Keratinocyte (primary cell): ENCODE results near the gene LRRN2. TPM values are rescaled to one million over a fixed set of nuclear protein-coding genes. Genes with fewer than 3 reads are reported as not detected.

Experiments used
- DNase-seq: peaks from one replicate; pipeline ENCODE4 v3.0.0-alpha.2; 2011; ENCODE audit warnings: low read depth, missing footprints, low spot score
- FAIRE-seq: peaks from 2 replicates; lab custom pipeline; 2011; peaks lifted over from hg19 to GRCh38; lab: Jason Lieb, UNC
- H2AFZ ChIP-seq: 2 replicates; pipeline ENCODE4 v1.6.0; 2012; ENCODE audit warnings: low read length, control low read depth, inconsistent platforms; ENCODE audit not compliant: control insufficient read depth
- H3K27ac ChIP-seq: 2 replicates; pipeline ENCODE4 v1.5.1; 2011; ENCODE audit warnings: low read length; ENCODE audit not compliant: control insufficient read depth, insufficient read depth
- H3K27me3 ChIP-seq: 3 replicates; pipeline ENCODE4 v1.6.0; 2011; ENCODE audit warnings: low read length; ENCODE audit not compliant: control insufficient read depth, insufficient read depth; ENCODE audit errors: extremely low read depth
- H3K36me3 ChIP-seq, 2 experiments: 2 replicates in 1 of 2; 3 replicates in 1 of 2; pipeline ENCODE4 v1.5.1; 2011; ENCODE audit warnings: low read length in 2 of 2, mild to moderate bottlenecking in 1 of 2; ENCODE audit not compliant: control insufficient read depth in 2 of 2, insufficient read depth in 2 of 2; ENCODE audit errors: extremely low read depth in 1 of 2
- H3K4me1 ChIP-seq: 3 replicates; pipeline ENCODE4 v1.5.1; 2011; ENCODE audit warnings: low read length; ENCODE audit not compliant: control insufficient read depth, insufficient read depth; ENCODE audit errors: extremely low read depth
- H3K4me2 ChIP-seq: 3 replicates; pipeline ENCODE4 v1.6.0; 2011; ENCODE audit warnings: low read depth, low read length; ENCODE audit not compliant: control insufficient read depth, insufficient read depth; ENCODE audit errors: extremely low read depth
- H3K4me3 ChIP-seq, 3 experiments: fragments of 200-600 bp in 1 of 3; sonication (generic) in 1 of 3; 2 replicates in 2 of 3; 3 replicates in 1 of 3; pipeline ENCODE4 v1.5.1; 2011 to 2016; ENCODE audit warnings: low read length in 3 of 3, mild to moderate bottlenecking in 3 of 3, control low read depth in 2 of 3, inconsistent platforms in 1 of 3, low read depth in 1 of 3, mixed read lengths in 1 of 3, mixed run types in 1 of 3, moderate library complexity in 1 of 3; ENCODE audit not compliant: control insufficient read depth in 2 of 3, insufficient read depth in 2 of 3; ENCODE audit errors: extremely low read depth in 1 of 3
- H3K79me2 ChIP-seq: 2 replicates; pipeline ENCODE4 v1.6.0; 2012; ENCODE audit warnings: low read length; ENCODE audit not compliant: control insufficient read depth, insufficient read depth
- H3K9ac ChIP-seq: 3 replicates; pipeline ENCODE4 v1.6.0; 2011; ENCODE audit warnings: low read length; ENCODE audit not compliant: control insufficient read depth, insufficient read depth; ENCODE audit errors: extremely low read depth
- H3K9me1 ChIP-seq: 3 replicates; pipeline ENCODE4 v1.6.0; 2011; ENCODE audit warnings: low read length; ENCODE audit not compliant: control insufficient read depth, insufficient read depth; ENCODE audit errors: extremely low read depth
- H3K9me3 ChIP-seq: 2 replicates; pipeline ENCODE4 v1.5.1; 2012; ENCODE audit warnings: low read depth, low read length; ENCODE audit not compliant: control insufficient read depth
- H4K20me1 ChIP-seq: 3 replicates; pipeline ENCODE4 v1.6.0; 2011; ENCODE audit warnings: low read length; ENCODE audit not compliant: control insufficient read depth, insufficient read depth; ENCODE audit errors: extremely low read depth
- CTCF ChIP-seq, 3 experiments: IDR thresholded peaks in 1 of 3; conservative IDR thresholded peaks in 1 of 3; optimal IDR thresholded peaks in 1 of 3; 2 replicates in 2 of 3; 3 replicates in 1 of 3; pipeline versions ENCODE3 to v1.5.1; 2011; ENCODE audit warnings: low read length in 3 of 3, mild to moderate bottlenecking in 3 of 3, moderate library complexity in 2 of 3, control low read depth in 1 of 3, inconsistent platforms in 1 of 3; ENCODE audit not compliant: insufficient read depth in 2 of 3; ENCODE audit errors: extremely low read depth in 1 of 3
- EZH2 ChIP-seq: IDR thresholded peaks from one replicate; pipeline ENCODE4 v1.6.1; 2012; ENCODE audit warnings: inconsistent platforms, mild to moderate bottlenecking, low read length, moderate library complexity
- dilution Hi-C: fragments of 300-500 bp; cut with MboI; formaldehyde crosslinking; loops from one replicate; pipeline ENCODE4 v1.7.0; 2020; ENCODE audit warnings: low sequenced_read_pairs; ENCODE audit not compliant: extremely low pct_ligation_motif_present
- polyA plus RNA-seq, 5 experiments: library from polyadenylated mRNA; depleted of rRNA in 3 of 5; stranded (reverse) in 3 of 5; stranded (forward) in 1 of 5; unstranded in 1 of 5; fragments of >200 nt; gene quantifications; 1 replicate in 1 of 5; 2 replicates in 3 of 5; 3 replicates in 1 of 5; pipeline versions ENCODE4 v1.2.1 to v1.2.3, GENCODE V29; 2011 to 2012; ENCODE audit warnings: missing spikeins in 2 of 5, low read depth in 1 of 5, low replicate concordance in 1 of 5

The LRRN2 gene
- polyA plus RNA-seq, 1 donor (not counting 4 experiments of a cell fraction or from before 2014, with no cell fraction given) = not detected

- DNase-seq = no peak
- Histone ChIP-seq H3K79me2 (no peaks in the 10 kb centered on the region), H3K4me1 (no peaks in the 10 kb centered on the region), H3K9ac (no peak overlapping the region), H3K27me3 (peaks cover 45% of the 10 kb centered on the region), H3K36me3 (no peaks in the 10 kb centered on the region), H2AFZ (no peak overlapping the region), H4K20me1 (no peaks in the 10 kb centered on the region), H3K9me3 (no peaks in the 10 kb centered on the region), H3K27ac (no peak overlapping the region), H3K9me1 (no peaks in the 10 kb centered on the region), H3K4me2 (no peak overlapping the region), H3K4me3 (no peak overlapping the region)
- dilution Hi-C loops = no loop called here
- no peak for FAIRE-seq
- TF ChIP-seq CTCF (optimal IDR thresholded peaks at IDR 0.05 in 1 of 3, IDR thresholded peaks at IDR 0.05 in 1 of 3, conservative IDR thresholded peaks at IDR 0.05 in 1 of 3; ENCODE audit: extremely low read depth in 1 of 3, insufficient read depth in 2 of 3, low read length in 3 of 3) (no peak), EZH2 (no peak)
These were observed 2.5 kb upstream of the LRRN2 start for GRCh38 chr1:204688007-204688406.

DNA sequence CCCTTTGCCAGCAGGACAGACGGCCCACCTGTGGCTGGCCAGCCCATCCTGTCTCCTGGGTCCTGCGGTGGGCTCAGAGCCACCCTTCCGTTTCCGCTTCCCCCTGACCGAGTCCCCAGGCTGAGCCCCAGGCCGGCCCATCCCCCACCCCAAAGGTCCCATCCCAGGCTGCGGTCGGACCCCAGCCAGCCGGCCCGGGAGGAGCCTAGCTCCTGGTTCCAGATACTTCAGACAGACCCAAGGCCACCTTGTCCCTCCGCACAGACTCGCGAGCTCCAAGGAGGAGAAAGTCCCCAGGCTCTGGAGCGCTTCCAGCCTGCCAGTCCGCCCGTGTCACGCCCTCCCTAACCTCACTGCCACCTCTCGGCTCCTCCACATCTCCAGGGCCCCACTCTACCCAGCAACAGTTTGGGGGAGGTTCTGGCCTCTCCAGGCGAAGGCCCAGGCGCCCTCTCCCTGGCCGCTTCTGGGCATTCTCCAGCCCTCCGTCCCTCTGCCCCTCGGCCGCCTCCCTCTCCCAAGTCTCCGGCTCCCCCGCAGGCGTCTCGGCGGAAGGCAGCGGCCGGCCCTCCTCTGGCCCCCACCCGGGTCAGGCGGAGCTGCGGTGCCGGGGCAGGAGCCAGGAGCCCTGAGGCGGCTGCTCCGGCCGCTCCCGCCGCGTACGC lies 835 bp downstream of the LRRN2 start:
- Histone ChIP-seq H2AFZ (no peak overlapping the region), H3K9me1 (no peaks in the 10 kb centered on the region), H3K27me3 (peaks cover 50% of the 10 kb centered on the region), H3K4me3 (no peak overlapping the region), H3K9ac (no peak overlapping the region), H3K4me2 (peak overlapping the region; percentile 38), H3K79me2 (no peaks in the 10 kb centered on the region), H3K36me3 (no peaks in the 10 kb centered on the region), H4K20me1 (no peaks in the 10 kb centered on the region), H3K27ac (no peak overlapping the region), H3K9me3 (no peaks in the 10 kb centered on the region), H3K4me1 (no peaks in the 10 kb centered on the region)
- dilution Hi-C loops = no loop called here
- DNase-seq = no peak
- FAIRE-seq = no peak
- TF ChIP-seq CTCF (optimal IDR thresholded peaks at IDR 0.05 in 1 of 3, IDR thresholded peaks at IDR 0.05 in 1 of 3, conservative IDR thresholded peaks at IDR 0.05 in 1 of 3; ENCODE audit: extremely low read depth in 1 of 3, insufficient read depth in 2 of 3, low read length in 3 of 3) (no peak), EZH2 (no peak)
